Liver (tissue), 3 donors: Measurements from ENCODE around the gene HRH1.

Experiments used
- GABPA ChIP-seq, 2 donors: IDR thresholded peaks in 1 of 2; conservative IDR thresholded peaks in 1 of 2; 2 replicates each; pipeline ENCODE4 v1.6.1; 2016; ENCODE audit warnings: antibody characterized with exemption in 2 of 2, mild to moderate bottlenecking in 1 of 2, moderate library complexity in 1 of 2
- JUND ChIP-seq, 2 donors: IDR thresholded peaks; 2 replicates each; pipeline ENCODE4 v1.6.1; 2016; ENCODE audit warnings: antibody characterized with exemption in 2 of 2
- NR2F2 ChIP-seq: IDR thresholded peaks from 2 replicates; pipeline ENCODE4 v1.6.1; 2016; ENCODE audit warnings: antibody characterized with exemption
- RAD21 ChIP-seq, 2 donors: IDR thresholded peaks; 2 replicates each; pipeline ENCODE4 v1.6.1; 2016; ENCODE audit warnings: antibody characterized with exemption in 2 of 2, mild to moderate bottlenecking in 2 of 2
- REST ChIP-seq: IDR thresholded peaks from 2 replicates; pipeline ENCODE4 v1.6.1; 2016; ENCODE audit warnings: antibody characterized with exemption, mild to moderate bottlenecking
- SP1 ChIP-seq: IDR thresholded peaks from 2 replicates; pipeline ENCODE4 v1.6.1; 2018; ENCODE audit warnings: antibody characterized with exemption, mild to moderate bottlenecking
- TF ChIP-seq, protein P1 (sequence below): fragments of 150-350 bp; IDR thresholded peaks from 2 replicates; pipeline ENCODE4 v1.5.1; 2017; ENCODE audit warnings: improper control_type of control experiment, low read depth, low read length; ENCODE audit not compliant: missing input control
- donor health status: healthy.
- donor health status: healthy.

DNA sequence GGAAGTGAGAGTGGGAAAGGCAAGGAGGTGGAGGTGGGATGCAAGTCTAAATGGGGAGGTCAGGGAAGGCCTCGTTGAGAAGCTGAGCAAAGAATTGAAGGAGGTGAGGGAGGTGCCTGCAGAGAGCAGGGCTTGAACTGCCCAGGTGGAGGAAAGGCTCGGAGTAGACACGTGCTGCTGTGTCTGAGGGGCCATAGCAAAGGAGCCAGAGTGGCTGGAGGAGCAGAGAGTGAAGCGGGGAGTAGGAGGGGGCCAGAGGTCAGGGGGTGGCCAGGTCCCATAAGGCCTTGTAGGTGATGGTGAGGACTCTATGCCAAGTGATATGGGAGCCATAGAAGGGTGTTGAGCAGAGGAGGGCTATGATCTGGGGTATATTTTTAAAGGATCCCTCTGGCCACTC, 21.4 kb upstream of the HRH1 start:
- TF ChIP-seq GABPA (IDR thresholded peaks at IDR 0.05 in 1 of 2, conservative IDR thresholded peaks at IDR 0.05 in 1 of 2) = no peak
- TF ChIP-seq JUND (IDR thresholded peaks at IDR 0.05) = no peak
- TF ChIP-seq, protein P1, sequence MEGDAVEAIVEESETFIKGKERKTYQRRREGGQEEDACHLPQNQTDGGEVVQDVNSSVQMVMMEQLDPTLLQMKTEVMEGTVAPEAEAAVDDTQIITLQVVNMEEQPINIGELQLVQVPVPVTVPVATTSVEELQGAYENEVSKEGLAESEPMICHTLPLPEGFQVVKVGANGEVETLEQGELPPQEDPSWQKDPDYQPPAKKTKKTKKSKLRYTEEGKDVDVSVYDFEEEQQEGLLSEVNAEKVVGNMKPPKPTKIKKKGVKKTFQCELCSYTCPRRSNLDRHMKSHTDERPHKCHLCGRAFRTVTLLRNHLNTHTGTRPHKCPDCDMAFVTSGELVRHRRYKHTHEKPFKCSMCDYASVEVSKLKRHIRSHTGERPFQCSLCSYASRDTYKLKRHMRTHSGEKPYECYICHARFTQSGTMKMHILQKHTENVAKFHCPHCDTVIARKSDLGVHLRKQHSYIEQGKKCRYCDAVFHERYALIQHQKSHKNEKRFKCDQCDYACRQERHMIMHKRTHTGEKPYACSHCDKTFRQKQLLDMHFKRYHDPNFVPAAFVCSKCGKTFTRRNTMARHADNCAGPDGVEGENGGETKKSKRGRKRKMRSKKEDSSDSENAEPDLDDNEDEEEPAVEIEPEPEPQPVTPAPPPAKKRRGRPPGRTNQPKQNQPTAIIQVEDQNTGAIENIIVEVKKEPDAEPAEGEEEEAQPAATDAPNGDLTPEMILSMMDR = no peak
- no peak for TF ChIP-seq REST
- TF ChIP-seq SP1 = no peak
- TF ChIP-seq RAD21 (IDR thresholded peaks at IDR 0.05) = no peak
- TF ChIP-seq NR2F2 = no peak
